ENCODE data around the gene RACGAP1.

The RACGAP1 gene

GRCh38 chr12:49984476-49985359 is 40.6 kb downstream of the RACGAP1 start:
- no peak for FAIRE-seq

DNA sequence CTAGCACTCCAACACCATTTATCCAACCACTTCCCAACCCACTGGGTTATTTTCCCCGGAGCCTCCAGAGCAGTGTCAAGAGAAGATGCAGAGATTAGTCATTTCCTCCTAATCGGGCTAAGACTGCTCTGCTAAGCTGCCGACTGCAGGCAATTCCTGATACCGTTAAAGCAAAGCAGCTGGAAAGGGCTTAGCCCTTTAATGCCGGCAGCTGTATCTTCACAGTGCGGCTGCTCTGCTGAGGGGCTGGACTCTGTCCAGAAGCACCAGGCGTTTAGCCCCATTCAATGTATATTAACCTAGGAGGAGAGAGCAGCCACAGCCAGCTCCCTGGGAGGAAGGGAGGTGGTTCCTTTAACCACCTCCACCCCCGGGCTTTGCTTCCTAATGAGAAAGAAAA is 41.4 kb downstream of the RACGAP1 start:
- FAIRE-seq, result no peak

- no peak for FAIRE-seq
Observed at GRCh38 chr12:49982246-49983087, 42.8 kb downstream of the RACGAP1 start.

- no peak for FAIRE-seq
Observed at GRCh38 chr12:49980501-49981349, 44.6 kb downstream of the RACGAP1 start.

DNA sequence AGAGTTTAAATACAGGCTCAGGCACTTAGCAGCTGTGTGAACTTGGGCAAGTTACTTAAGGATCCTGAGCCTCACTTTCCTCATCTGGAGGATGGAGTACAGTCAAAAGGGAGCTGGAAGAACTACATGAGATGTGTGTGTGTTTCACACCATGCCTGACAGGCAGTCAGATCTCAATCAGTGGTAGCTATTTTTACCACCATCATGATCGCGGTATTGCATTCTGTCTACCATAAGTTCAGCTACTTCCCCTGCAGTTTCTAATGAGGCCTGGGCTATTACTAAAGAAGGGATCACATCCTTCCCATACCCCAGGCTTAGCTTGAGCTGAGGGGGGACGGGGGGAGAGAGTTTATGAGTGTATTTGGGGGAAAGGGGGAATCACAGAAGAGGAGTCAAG is 45.5 kb downstream of the RACGAP1 start:
- FAIRE-seq, result no peak

DNA sequence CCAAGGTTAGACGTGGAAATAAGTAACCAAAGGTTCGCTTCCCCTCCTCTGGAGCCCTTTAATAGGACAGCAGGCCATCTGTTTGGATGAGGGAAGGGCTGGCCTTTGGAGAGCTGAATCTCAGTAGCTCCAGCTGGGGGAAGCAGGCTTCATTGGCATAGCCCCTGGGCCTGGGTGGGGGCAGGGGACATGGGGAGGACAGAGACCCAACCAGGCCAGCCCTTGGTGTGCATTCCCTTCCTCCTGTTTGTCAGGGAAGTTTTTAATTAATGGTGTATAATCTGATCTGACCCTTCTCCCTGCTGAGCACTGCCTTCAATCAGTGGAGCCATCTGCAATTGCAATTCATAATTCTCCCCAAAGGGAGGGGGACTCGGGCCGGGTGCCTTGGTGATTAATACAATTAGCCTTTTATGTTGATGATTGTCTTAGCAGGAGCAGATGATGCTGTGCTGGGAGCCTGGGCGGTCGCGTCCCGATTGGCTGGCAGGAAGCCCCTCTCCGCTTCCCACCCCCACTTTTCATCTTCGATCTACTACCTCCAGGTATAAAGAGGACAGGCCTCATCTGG is 46.2 kb downstream of the RACGAP1 start:
- no peak for FAIRE-seq

- no peak for FAIRE-seq
Observed at GRCh38 chr12:49978125-49978524, 47.2 kb downstream of the RACGAP1 start.

GRCh38 chr12:49976557-49976956 is 48.7 kb downstream of the RACGAP1 start:
- no peak for FAIRE-seq

DNA sequence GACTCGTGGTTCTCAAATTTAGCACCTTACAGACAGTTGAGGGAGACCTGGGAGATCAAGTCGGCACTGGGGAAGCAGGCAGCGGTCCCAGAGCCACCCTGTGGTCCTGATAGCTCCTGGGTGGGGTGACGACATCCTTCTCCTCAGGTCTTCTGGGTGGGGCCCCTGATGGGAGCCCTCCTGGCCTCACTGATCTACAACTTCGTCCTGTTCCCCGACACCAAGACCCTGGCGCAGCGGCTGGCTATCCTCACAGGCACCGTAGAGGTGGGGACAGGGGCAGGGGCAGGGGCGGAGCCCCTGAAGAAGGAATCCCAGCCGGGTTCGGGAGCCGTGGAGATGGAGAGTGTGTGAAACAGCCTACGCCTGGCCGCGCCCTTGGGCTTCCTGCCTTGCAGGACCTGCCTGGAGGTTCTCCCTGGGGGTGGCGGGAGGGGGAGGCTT is 50.0 kb downstream of the RACGAP1 start:
- no peak for FAIRE-seq

DNA sequence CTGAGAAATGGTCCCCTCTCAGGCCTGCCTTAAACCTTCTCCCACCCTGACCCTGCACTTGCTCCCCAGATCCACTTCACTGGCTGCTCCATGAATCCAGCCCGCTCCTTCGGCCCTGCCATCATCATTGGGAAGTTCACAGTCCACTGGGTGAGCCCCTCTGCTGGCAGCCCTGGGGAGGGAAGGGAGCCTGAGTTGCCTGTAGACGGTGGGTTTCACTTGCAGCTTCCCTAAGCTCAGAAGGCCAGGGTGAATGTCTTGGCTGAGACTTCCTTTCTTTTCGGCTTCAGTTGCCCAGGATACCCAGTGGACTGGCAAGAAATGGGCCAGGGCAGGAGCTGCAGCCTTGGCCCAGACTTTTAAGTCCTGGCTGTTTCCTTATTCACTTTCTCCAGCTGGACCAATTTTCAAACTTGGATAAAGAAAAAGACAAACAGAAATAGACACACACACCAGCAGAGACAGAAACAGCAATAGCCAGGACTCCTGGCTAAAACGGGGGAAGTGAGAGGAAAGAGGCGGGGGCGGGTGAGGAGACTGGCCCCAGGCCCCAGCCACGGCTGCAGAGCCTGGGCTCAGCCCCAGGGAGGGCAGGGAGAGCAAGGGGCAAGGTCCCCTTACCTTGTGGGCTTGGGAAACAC is 50.5 kb downstream of the RACGAP1 start:
- FAIRE-seq, result no peak

DNA sequence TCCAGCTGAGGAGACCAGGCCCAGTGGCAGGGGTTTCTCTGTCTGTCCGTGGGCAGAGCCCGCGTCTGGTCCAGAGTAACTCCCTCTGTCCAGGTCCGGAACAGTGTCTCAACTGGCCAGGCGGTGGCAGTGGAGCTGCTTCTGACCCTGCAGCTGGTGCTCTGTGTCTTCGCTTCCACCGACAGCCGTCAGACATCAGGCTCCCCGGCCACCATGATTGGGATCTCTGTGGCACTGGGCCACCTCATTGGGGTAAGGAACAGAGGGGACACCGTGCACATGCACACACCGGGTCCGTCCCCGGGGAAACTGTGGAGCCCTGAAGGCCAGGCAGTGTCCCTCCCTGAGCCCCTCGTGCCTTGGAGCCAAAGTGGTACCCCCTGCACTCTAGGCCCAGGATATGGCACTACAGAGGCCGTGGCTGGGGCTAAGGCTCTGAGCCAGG is 51.0 kb downstream of the RACGAP1 start:
- FAIRE-seq, result no peak

GRCh38 chr12:49973361-49973830 is 51.9 kb downstream of the RACGAP1 start:
- no peak for FAIRE-seq

GRCh38 chr12:49972641-49973360 is 52.5 kb downstream of the RACGAP1 start, which contains the start of gene AQP6:
AQP6 (plus strand) TSS chr12:49972947; CDS start chr12:49973174, 227 bp downstream.
- FAIRE-seq, result no peak

DNA sequence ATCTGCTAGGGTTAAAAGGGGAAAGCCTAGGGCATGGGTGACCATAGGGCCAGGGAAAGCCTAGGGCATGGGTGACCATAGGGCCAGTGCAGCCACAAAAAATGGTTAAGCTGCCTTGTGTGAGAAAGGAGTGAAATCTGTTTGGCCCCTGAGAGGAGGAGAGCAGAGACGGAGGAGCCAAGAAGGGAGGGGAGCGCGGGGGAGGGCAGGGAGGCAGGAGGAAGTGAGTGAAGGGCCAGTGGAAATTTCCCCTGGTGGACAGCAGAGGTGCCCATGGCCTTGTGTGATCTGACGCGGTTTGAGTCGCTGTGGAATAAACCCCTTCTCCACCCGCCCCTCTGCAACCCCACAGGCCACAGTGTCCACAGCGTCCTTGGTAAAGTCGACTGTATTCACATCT is 53.2 kb downstream of the RACGAP1 start:
- FAIRE-seq, result no peak

- FAIRE-seq, result no peak
Observed at GRCh38 chr12:49971141-49971540, 54.2 kb downstream of the RACGAP1 start.

DNA sequence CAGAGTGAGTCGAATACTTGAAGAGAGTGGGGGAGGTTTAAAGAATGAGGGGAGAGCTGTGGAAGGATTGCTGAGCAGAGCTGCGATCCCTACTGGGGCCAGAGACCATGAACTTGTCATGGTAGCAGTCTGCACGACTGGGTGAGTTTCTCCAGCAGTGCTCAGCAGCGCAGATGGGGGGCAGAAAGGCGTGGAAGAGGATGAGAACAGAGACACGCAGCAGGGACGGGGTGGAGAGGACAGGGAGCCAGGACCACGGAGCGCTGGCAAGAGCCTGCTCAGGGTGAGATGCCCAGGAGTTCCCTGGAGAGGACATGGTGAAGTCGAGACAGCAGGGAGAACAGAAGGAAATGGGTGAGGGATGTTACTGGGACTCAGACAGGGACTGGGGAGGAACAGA is 54.6 kb downstream of the RACGAP1 start:
- FAIRE-seq, result no peak

GRCh38 chr12:49969651-49970429 is 55.5 kb downstream of the RACGAP1 start:
- no peak for FAIRE-seq

GRCh38 chr12:49969027-49969426 is 56.3 kb downstream of the RACGAP1 start:
- FAIRE-seq, result no peak

GRCh38 chr12:49968471-49968870 is 56.8 kb downstream of the RACGAP1 start:
- FAIRE-seq, result no peak

- no peak for FAIRE-seq
Observed at GRCh38 chr12:49967777-49968250, 57.5 kb downstream of the RACGAP1 start.

Data from G401.6 (cell line).